Ecto neural progenitor cell (in vitro differentiated cells): ENCODE measurements around the gene CYP26A1.

ENCODE experiments used
- DNase-seq: peaks from one replicate; pipeline ENCODE4 v3.0.0-alpha.2; 2018; ENCODE audit warnings: low spot score

CYP26A1 gene, protein sequence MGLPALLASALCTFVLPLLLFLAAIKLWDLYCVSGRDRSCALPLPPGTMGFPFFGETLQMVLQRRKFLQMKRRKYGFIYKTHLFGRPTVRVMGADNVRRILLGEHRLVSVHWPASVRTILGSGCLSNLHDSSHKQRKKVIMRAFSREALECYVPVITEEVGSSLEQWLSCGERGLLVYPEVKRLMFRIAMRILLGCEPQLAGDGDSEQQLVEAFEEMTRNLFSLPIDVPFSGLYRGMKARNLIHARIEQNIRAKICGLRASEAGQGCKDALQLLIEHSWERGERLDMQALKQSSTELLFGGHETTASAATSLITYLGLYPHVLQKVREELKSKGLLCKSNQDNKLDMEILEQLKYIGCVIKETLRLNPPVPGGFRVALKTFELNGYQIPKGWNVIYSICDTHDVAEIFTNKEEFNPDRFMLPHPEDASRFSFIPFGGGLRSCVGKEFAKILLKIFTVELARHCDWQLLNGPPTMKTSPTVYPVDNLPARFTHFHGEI

DNA sequence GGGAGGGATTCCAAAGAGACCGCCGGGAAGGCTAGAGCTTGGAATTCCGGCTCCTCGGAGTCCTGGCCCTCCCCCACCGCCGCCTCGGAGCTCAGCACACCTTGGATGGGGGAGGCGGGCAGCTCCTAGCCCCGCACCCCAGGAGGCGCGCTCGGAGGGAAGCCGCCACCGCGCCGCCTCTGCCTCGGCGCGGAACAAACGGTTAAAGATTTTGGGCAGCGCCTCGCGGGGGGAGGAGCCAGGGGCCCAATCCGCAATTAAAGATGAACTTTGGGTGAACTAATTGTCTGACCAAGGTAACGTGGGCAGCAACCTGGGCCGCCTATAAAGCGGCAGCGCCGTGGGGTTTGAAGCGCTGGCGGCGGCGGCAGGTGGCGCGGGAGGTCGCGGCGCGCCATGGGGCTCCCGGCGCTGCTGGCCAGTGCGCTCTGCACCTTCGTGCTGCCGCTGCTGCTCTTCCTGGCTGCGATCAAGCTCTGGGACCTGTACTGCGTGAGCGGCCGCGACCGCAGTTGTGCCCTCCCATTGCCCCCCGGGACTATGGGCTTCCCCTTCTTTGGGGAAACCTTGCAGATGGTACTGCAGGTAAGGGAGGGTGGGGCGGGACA lies at the start of gene CYP26A1:
TSS of gene CYP26A1 (plus strand) at position 355 of the 608 bp plus-strand sequence. CDS start at position 397, 42 bp downstream.
- DNase-seq: no peak

- DNase-seq: no peak
These were observed 47.6 kb upstream of the CYP26A1 start for GRCh38 chr10:93026072-93026471.

GRCh38 chr10:93027508-93027907 lies 46.2 kb upstream of the CYP26A1 start:
- no peak for DNase-seq

GRCh38 chr10:93028883-93029282 lies 44.8 kb upstream of the CYP26A1 start:
- DNase-seq: no peak

DNA sequence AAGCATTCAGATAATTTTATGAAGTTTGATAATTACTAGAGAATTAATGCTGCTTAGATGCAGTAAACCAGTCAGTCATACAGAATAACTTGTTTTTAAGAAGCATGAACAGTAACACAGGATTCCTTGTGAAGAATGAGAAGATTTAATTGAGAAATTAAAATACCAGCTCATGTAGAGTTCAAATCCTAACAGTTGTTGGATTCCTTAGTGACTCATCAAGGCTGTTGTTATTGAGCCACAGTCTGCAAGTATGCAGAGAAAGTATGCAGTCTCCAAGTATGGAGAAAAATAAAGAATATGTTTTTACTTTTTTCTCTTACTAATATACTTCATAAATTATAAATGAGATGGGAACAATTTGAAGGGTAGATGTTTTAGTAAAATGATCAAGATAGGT lies 43.3 kb upstream of the CYP26A1 start:
- no peak for DNase-seq

DNA sequence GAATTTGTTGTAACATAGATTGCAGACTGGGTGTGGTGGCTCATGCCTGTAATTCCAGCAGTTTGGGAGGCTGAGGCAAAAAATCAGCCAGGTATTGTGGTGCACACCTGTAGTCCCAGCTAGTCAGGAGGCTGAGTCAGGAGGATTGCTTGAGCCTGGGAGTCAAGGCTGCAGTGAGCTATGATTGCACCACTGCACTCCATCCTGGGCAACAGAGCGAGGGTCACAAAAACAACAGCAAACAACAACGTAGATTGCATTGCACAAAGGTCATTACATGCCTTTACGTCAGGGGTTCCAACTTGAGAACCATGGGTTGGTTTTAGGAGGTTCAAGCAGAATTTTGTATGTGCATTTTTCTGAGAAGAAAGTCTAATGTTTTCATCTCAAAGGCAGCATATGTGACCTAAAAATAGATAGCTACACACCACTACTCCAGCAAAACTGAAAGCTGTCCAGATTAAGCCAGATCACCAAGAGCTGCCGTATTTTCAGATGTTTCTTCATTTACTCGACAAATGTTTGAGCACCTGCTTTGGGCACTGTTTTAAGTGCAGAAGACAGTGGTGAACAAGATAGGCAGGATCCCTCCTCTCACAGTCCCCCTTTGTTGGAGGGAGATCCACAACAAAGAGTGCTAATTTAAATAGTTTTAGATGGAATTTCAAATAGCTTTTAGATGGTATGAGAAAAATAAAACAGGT lies 41.4 kb upstream of the CYP26A1 start:
- DNase-seq: no peak

- no peak for DNase-seq
These were observed 40.9 kb upstream of the CYP26A1 start for GRCh38 chr10:93032809-93033137.

DNA sequence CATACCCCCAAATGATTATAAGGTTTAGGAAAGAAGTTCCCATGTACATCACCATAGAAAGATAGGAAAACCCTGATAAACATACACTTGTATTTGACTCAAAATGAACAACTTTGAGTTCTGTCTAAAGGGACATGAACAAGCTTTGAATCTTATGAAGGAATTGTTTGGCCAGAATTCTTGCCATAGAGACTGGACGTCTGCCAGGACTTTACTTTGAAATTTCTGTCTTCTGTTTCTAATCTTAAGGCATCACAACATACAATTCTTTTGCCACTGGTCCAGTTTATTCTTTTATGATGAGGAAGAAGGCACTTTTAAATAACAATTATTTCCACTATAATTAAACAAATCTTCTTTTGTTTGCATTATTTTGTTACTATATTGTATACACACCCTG lies 39.3 kb upstream of the CYP26A1 start:
- DNase-seq: no peak

DNA sequence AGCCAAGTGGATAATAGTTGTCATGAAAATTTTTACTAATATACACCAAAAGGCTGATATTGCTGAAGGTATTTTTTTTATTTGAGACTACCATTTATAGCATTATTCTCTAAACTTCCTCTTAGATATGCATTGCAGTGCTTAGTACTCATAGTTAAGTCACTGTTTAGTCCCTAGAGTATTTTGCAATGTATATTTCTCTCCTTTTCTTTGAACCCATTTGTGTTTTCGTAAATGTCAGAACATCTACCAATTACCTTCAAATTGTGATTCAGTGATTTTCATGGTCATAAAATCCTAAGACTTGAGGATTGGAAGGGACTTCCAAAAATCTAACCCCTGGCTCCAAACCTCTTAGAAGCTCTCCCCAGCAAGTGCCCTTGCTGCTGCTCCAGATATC lies 34.6 kb upstream of the CYP26A1 start:
- DNase-seq: no peak

- DNase-seq: no peak
These were observed 34.0 kb upstream of the CYP26A1 start for GRCh38 chr10:93039721-93040120.

- no peak for DNase-seq
These were observed 19.2 kb upstream of the CYP26A1 start for GRCh38 chr10:93054486-93054885.

- DNase-seq: no peak
These were observed 15.6 kb upstream of the CYP26A1 start for GRCh38 chr10:93058139-93058538.

- DNase-seq: no peak
These were observed 13.5 kb upstream of the CYP26A1 start, which contains the start of gene CYP26C1 for GRCh38 chr10:93059975-93060886. Gene CYP26C1 (plus strand): TSS chr10:93060798. CDS start chr10:93061264, 466 bp downstream.

DNA sequence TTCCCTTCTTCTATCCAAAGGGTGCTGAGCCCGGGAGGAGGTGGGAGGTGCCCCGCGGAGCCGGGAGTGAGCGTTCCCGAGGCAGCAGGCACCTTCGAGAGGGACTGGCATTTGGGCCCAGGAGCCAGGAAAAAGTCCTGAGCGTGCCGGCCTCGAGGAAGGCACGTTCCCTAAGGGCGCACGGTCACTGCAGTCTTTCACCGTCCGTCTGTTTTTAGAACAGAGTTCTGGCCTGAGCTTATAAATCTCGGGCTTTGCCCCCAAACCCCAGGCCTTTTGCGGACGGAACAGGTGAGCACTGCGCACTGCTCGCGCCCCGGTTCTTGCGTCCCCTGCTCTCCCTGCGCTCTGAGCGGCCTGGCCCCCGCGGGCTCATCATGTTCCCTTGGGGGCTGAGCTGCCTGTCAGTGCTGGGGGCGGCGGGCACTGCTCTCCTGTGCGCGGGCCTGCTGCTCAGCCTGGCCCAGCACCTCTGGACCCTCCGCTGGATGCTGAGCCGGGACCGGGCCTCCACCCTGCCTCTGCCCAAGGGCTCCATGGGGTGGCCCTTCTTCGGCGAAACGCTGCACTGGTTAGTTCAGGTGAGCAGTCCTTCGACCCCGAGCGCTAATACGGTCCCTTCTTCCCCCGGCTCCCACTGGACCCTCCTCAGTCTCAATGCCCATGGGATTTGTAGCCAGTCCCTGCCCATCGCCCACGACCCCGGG lies 12.7 kb upstream of the CYP26A1 start:
- DNase-seq: peak; percentile 47

DNA sequence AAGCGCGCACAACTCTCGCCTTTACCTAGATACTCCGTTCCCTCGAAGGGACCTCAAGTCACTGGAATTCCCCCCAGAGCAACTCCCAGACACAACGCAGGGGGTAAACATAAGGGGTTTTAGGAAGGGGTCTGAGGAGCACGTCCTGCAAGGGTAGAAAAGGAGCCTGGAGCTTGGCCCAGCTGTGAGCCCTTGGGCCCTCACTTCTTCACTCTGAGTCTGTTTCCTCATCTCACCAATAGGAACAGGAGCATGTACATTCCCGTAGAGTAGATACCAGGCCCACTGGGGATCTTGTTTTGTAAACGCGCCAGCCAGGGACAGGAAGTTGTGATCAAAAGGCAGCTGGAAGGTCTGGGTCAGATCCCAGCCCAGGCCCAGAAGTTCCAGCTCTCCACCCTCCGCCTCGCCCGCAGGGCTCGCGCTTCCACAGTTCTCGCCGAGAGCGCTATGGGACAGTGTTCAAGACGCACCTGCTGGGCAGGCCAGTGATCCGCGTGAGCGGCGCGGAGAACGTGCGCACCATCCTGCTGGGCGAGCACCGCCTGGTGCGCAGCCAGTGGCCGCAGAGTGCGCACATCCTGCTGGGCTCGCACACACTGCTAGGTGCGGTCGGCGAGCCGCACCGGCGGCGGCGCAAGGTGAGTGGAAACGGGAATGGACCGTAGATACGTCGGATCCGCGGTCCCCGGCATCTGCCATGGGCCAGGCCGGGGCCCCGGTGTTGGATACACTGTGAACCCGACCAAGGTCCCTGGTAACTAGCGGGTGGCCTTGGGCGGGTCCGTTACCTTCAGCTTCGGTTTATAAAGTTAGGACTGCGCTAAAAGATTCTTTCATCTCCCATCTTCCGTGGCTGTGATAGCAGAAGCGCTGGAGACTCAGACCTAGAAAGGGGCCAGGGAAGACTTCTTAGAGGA lies 11.8 kb upstream of the CYP26A1 start:
- no peak for DNase-seq

DNA sequence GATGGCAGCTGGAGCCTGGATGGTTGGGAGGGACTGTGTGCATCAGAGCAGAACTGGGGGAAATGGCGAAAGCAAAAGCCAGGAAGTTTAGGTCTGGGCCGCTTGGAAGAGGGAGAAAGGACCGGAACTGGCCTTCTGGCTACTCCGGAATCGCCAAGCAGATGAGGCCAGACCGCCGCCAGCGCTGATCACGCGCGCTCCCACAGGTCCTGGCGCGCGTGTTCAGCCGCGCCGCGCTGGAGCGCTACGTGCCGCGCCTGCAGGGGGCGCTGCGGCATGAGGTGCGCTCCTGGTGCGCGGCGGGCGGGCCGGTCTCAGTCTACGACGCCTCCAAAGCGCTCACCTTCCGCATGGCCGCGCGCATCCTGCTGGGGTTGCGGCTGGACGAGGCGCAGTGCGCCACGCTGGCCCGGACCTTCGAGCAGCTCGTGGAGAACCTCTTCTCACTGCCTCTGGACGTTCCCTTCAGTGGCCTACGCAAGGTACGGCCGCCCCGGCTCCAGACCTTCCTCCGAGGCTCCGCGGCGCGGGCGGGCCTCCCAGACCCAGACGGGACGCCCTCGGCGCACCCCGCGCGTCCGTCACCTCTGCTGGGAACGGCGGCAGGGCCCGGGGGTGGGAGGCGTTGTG lies 11.1 kb upstream of the CYP26A1 start:
- DNase-seq: peak; percentile 77

DNA sequence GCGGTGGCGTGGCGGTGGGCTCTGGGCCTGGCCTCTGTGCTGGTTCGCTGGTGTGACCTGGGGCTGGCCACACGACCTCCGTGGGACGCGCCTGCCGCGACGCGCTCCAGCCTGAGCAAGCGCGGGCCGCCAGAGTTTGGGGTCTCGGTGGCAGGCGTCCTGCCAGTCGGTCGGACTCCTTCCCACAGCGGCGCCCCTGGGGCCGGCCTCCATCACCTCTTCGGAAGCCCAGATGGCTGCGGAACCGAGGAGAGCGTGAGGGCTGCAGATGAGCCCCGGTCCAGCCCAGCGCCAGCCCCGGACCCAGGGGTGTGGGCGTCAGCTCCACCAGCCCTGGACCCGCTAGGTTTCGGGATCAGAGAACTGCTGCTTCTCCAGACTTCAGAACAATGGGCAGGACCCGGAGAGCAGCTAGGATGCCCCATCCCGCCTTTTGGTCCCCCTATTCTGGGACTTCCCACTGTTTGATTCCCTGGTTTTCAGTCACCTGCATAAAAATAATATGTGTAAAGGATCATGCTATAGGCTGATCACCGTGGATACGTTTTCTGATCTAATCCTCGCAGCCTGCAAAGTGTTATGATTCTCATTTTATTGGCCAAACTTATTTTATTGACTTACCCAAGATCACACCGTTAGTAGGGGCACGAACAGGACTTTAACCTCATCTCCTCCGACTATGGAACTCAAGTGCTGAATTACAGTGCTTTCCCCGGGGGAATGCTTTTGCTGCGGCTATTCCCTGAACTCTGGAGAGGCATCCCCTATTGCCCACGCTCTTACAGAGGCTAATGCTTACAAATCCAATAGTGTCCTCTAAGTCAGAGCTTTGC lies 10.3 kb upstream of the CYP26A1 start:
- DNase-seq: no peak

DNA sequence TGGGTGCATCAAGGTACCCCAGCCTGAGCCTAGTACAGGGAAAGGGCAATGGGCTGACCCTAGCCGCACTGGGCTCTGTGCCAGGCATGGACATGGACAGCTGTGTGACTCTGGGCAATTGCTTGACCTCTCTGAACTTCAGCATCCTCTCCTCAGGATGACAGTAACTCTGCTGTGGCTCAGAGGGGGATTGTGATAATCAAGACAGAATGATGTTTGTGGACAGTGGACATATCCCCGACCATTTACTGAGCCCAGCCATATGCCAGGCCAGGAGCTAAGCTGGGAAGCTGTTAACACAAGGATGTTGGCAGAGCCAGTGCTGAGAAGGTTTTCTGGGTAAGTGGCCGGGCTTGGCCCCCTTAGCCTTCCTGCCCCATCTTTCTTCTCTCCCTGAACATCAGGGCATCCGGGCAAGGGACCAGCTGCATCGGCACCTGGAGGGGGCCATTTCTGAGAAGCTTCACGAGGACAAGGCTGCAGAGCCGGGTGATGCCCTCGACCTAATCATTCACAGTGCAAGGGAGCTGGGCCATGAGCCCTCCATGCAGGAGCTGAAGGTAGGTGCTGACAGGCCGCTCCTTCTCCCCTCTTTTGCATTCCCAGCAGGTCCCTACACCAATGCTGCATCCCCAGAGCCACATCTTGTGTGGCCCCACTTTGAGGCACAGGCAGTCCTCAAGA lies 9.6 kb upstream of the CYP26A1 start:
- no peak for DNase-seq
